WTC11 (cell line): ENCODE measurements around the gene NTSR1. TPM values are rescaled to one million over a fixed set of nuclear protein-coding genes. Genes with fewer than 3 reads are reported as not detected.

Experiments used
- ATAC-seq: fragments of 200-7000 bp; cut with Tn5 transposase; 2 replicates; pipeline ENCODE4 v1.10.0; 2021; ENCODE audit warnings: mild to moderate bottlenecking, moderate library complexity
- CTCF ChIA-PET: fragments of 300-600 bp; sonication (Branson Sonifier 250); formaldehyde crosslinking; loops from one replicate; lab custom pipeline; 2021; ENCODE audit warnings: antibody characterized with exemption; lab: Charles Lee
- POLR2A ChIA-PET: fragments of 350-600 bp; sonication (Branson Sonifier 250); formaldehyde crosslinking; loops from one replicate; lab custom pipeline; 2021; ENCODE audit warnings: antibody characterized with exemption; lab: Charles Lee
- DNase-seq: peaks from one replicate; pipeline ENCODE4 v3.0.0; 2021; ENCODE audit warnings: low spot score
- H3K27ac Mint-ChIP-seq: 2 replicates; pipeline ENCODE4 v1.8.0; 2021; ENCODE audit warnings: mixed read lengths
- H3K27me3 Mint-ChIP-seq: 2 replicates; pipeline ENCODE4 v1.8.0; 2021; ENCODE audit warnings: low read depth, mild to moderate bottlenecking, moderate library complexity, mixed read lengths
- H3K36me3 Mint-ChIP-seq: 2 replicates; pipeline ENCODE4 v1.8.0; 2021; ENCODE audit warnings: mixed read lengths
- H3K4me1 Mint-ChIP-seq: 2 replicates; pipeline ENCODE4 v1.8.0; 2022; ENCODE audit warnings: mixed read lengths
- H3K4me3 Mint-ChIP-seq: 2 replicates; pipeline ENCODE4 v1.8.0; 2021; ENCODE audit warnings: mild to moderate bottlenecking, moderate library complexity, mixed read lengths
- H3K9me3 Mint-ChIP-seq: 2 replicates; pipeline ENCODE4 v1.8.0; 2021; ENCODE audit warnings: mixed read lengths
- ARID4B ChIP-seq: sonication (generic); formaldehyde crosslinking; IDR thresholded peaks from 2 replicates; pipeline ENCODE4 v1.8.0; 2023; ENCODE audit warnings: missing genetic modification reagents, mild to moderate bottlenecking, borderline replicate concordance
- ATF1 ChIP-seq: sonication (generic); formaldehyde crosslinking; IDR thresholded peaks from 2 replicates; pipeline ENCODE4 v1.8.1; 2023; ENCODE audit warnings: mild to moderate bottlenecking, moderate library complexity, missing genetic modification reagents
- CREM ChIP-seq: sonication (generic); formaldehyde crosslinking; IDR thresholded peaks from 2 replicates; pipeline ENCODE4 v1.8.1; 2022; ENCODE audit warnings: mild to moderate bottlenecking, missing genetic modification reagents, moderate library complexity
- E2F4 ChIP-seq: sonication (generic); formaldehyde crosslinking; IDR thresholded peaks from 2 replicates; pipeline ENCODE4 v1.8.1; 2022; ENCODE audit warnings: low read depth, mild to moderate bottlenecking, moderate library complexity, missing genetic modification reagents, borderline replicate concordance
- ELF4 ChIP-seq: sonication (generic); formaldehyde crosslinking; IDR thresholded peaks from 2 replicates; pipeline ENCODE4 v1.8.1; 2022; ENCODE audit warnings: low read depth, mild to moderate bottlenecking, moderate library complexity, missing genetic modification reagents
- EMX1 ChIP-seq: fragments of 250-450 bp; sonication (Bioruptor Pico); IDR thresholded peaks from 2 replicates; pipeline ENCODE4 v1.8.0; 2021; ENCODE audit warnings: mild to moderate bottlenecking
- ETV6 ChIP-seq: sonication (generic); formaldehyde crosslinking; IDR thresholded peaks from 2 replicates; pipeline ENCODE4 v1.8.1; 2022; ENCODE audit warnings: mild to moderate bottlenecking, missing genetic modification reagents
- GRHL2 ChIP-seq: fragments of 250-450 bp; sonication (Bioruptor Pico); IDR thresholded peaks from 2 replicates; pipeline ENCODE4 v1.8.0; 2022; ENCODE audit warnings: mild to moderate bottlenecking, moderate library complexity; ENCODE audit not compliant: insufficient replicate concordance, severe bottlenecking
- JAZF1 ChIP-seq: fragments of 250-450 bp; sonication (Bioruptor Pico); IDR thresholded peaks from 2 replicates; pipeline ENCODE4 v1.9.0; 2021; ENCODE audit warnings: moderate library complexity, mild to moderate bottlenecking, inconsistent platforms
- MAX ChIP-seq: sonication (generic); formaldehyde crosslinking; IDR thresholded peaks from 2 replicates; pipeline ENCODE4 v1.8.0; 2022; ENCODE audit warnings: mild to moderate bottlenecking, missing genetic modification reagents
- MXD4 ChIP-seq: fragments of 250-450 bp; sonication (Bioruptor Pico); IDR thresholded peaks from 2 replicates; pipeline ENCODE4 v1.8.0; 2021; ENCODE audit warnings: mild to moderate bottlenecking, moderate library complexity, borderline replicate concordance
- PRDM15 ChIP-seq: sonication (generic); formaldehyde crosslinking; IDR thresholded peaks from 2 replicates; pipeline ENCODE4 v1.8.0; 2022; ENCODE audit warnings: missing genetic modification reagents
- SMAD4 ChIP-seq: sonication (generic); formaldehyde crosslinking; IDR thresholded peaks from 2 replicates; pipeline ENCODE4 v1.8.0; 2022; ENCODE audit warnings: mild to moderate bottlenecking, missing genetic modification reagents
- SP1 ChIP-seq: sonication (generic); formaldehyde crosslinking; conservative IDR thresholded peaks from 2 replicates; pipeline ENCODE4 v1.8.1; 2022; ENCODE audit warnings: missing genetic modification reagents
- TEAD4 ChIP-seq: sonication (generic); formaldehyde crosslinking; IDR thresholded peaks from 2 replicates; pipeline ENCODE4 v1.8.0; 2022; ENCODE audit warnings: mild to moderate bottlenecking, missing genetic modification reagents
- TP53 ChIP-seq: sonication (generic); formaldehyde crosslinking; IDR thresholded peaks from 2 replicates; pipeline ENCODE4 v1.8.1; 2023; ENCODE audit warnings: mild to moderate bottlenecking, missing genetic modification reagents
- ZNF121 ChIP-seq: sonication (generic); formaldehyde crosslinking; IDR thresholded peaks from 2 replicates; pipeline ENCODE4 v1.8.0; 2023; ENCODE audit warnings: missing genetic modification reagents
- ZNF138 ChIP-seq: sonication (generic); formaldehyde crosslinking; conservative IDR thresholded peaks from 2 replicates; pipeline ENCODE4 v1.8.1; 2022; ENCODE audit warnings: mild to moderate bottlenecking, moderate library complexity, missing genetic modification reagents
- total RNA-seq: library from RNA; stranded (reverse); gene quantifications from 3 replicates; pipeline ENCODE4 v1.2.3, GENCODE V29; 2021

The NTSR1 gene
- total RNA-seq, 1 experiment from 2014 or later, result 0.63 TPM

GRCh38 chr20:62741191-62741691 is 32.6 kb downstream of the NTSR1 start:
- Mint-ChIP-seq H3K4me1 (peaks cover 5% of the 10 kb centered on the region; the same call in 1 of the 2 replicates), H3K36me3 (no peaks in the 10 kb centered on the region), H3K27me3 (no peaks in the 10 kb centered on the region), H3K27ac (no peak overlapping the region), H3K9me3 (no peaks in the 10 kb centered on the region), H3K4me3 (no peak overlapping the region)
- POLR2A ChIA-PET, result no interaction called here
- DNase-seq (peak; percentile 31), ATAC-seq (no peak; the same call in 1 of the 2 replicates)
- no peak for TF ChIP-seq EMX1 (CRISPR knock-in tag)
- TF ChIP-seq SMAD4 (CRISPR knock-in tag), result no peak
- no peak for TF ChIP-seq ETV6
- TF ChIP-seq MXD4, result no peak
- CTCF ChIA-PET, result interaction anchor here (0.9 to 1.5 kb wide), 3 partner anchors 12 to 81 kb away, joined by 3 to 5 read pairs (median 3); no protein-coding TSS in a partner anchor

- DNase-seq, result no peak
- CTCF ChIA-PET, result interaction anchor here (0.9 to 1.5 kb wide), 2 partner anchors 49 to 80 kb away, joined by 3 to 5 read pairs; no protein-coding TSS in a partner anchor
- Mint-ChIP-seq H3K27ac (no peak overlapping the region), H3K27me3 (no peaks in the 10 kb centered on the region), H3K4me3 (no peak overlapping the region), H3K9me3 (no peaks in the 10 kb centered on the region), H3K4me1 (peaks cover 5% of the 10 kb centered on the region; the same call in 1 of the 2 replicates), H3K36me3 (no peaks in the 10 kb centered on the region)
- POLR2A ChIA-PET, result no interaction called here
- no peak for ATAC-seq
- TF ChIP-seq E2F4 (CRISPR knock-in tag), result no peak
- TF ChIP-seq ATF1 (CRISPR knock-in tag), result no peak
- no peak for TF ChIP-seq GRHL2 (CRISPR knock-in tag)
- no peak for TF ChIP-seq ZNF138 (CRISPR knock-in tag)
- no peak for TF ChIP-seq CREM (CRISPR knock-in tag)
- TF ChIP-seq ETV6, result no peak
- TF ChIP-seq SP1 (CRISPR knock-in tag), result no peak
- no peak for TF ChIP-seq JAZF1 (CRISPR knock-in tag)
- no peak for TF ChIP-seq TP53 (CRISPR knock-in tag)
- no peak for TF ChIP-seq ARID4B (CRISPR knock-in tag)
- TF ChIP-seq MAX (CRISPR knock-in tag), result no peak
- TF ChIP-seq ZNF121 (CRISPR knock-in tag), result no peak
- no peak for TF ChIP-seq SMAD4 (CRISPR knock-in tag)
Measured at GRCh38 chr20:62741701-62742491, 33.3 kb downstream of the NTSR1 start.

GRCh38 chr20:62742550-62742949 is 33.9 kb downstream of the NTSR1 start:
- no peak for ATAC-seq
- TF ChIP-seq PRDM15 (CRISPR knock-in tag) (no peak), ELF4 (CRISPR knock-in tag) (no peak), MAX (CRISPR knock-in tag) (no peak), TEAD4 (no peak)
- TF ChIP-seq, all 79 proteins: peak for 0
- CTCF ChIA-PET, result interaction anchor here (1.0 kb wide), 1 partner anchor 9 kb away, joined by 3 read pairs; no protein-coding TSS in a partner anchor
- no peaks in the 10 kb centered on the region for H3K36me3 Mint-ChIP-seq
- no peak overlapping the region for H3K27ac Mint-ChIP-seq
- no peak overlapping the region for H3K4me3 Mint-ChIP-seq
- no peaks in the 10 kb centered on the region for H3K9me3 Mint-ChIP-seq
- no peak for DNase-seq
- peaks cover 5% of the 10 kb centered on the region; the same call in 1 of the 2 replicates for H3K4me1 Mint-ChIP-seq
- POLR2A ChIA-PET, result no interaction called here
- H3K27me3 Mint-ChIP-seq, result no peaks in the 10 kb centered on the region
